ENCODE results near the gene ADSL.
A peak's percentile ranks its signal among the peaks of the same experiment; 100 is the strongest.
"Not testable (repeated sequence)": the region's sequence is repeated elsewhere in the genome, so short reads cannot be mapped to it uniquely, and the experiment has no call there.

Gene ADSL

DNA sequence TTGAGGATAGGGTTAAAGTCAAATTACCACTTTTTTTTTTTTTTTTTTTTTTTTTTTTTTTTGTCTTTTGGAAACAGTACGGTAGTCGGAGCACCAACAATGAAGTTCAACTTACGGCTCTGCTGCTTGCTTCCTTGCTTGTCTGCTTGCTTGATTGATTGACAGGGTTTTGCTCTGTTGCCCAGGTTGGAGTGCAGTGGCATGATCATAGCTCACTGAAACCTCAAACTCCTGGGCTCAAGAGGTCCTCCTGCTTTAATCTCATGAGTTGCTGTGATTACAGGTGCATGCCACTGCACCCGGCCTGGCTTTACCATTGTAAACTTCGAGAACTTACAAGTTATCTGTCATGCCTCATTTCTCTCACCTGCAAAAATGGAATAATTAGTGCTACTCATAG, 29.8 kb downstream of the ADSL start:
- no peak for DNase-seq

DNA sequence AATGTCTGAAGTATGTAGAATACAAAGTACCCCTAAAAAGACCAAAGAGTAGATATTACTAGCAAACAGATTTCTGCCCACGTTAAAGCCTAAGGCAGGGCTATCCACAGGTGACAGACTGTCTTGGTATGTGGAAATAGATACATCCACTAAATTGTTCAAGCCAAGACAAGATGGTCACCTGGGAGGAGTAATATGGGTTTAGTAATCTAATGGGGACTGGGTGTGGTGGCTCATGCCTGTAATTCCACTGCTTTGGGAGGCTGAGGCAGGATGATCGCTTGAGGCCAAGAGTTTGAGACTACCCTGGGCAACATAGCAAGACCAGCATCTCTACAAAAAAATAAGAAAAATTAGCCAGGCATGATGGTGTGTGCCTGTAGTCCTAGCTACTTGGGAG, 31.6 kb downstream of the ADSL start:
- DNase-seq = no peak

DNA sequence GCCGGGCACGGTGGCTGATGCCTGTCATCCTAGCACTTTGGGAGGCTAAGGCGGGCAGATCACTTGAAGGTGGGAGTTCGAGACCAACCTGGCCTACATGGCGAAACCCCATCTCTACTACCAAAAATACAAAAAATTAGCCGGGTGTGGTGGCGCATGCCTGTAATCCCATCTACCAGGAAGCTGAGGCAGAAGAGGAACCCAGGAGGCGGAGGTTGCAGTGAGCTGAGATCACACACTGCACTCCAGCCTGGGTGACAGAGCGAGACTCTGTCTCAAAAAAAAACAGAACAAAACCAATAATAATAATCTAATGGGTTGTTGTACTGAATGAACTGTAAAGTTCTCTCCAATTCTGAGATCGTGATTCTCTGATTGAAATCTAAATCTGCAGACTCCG, 32.1 kb downstream of the ADSL start:
- not testable (repeated sequence) for DNase-seq

DNA sequence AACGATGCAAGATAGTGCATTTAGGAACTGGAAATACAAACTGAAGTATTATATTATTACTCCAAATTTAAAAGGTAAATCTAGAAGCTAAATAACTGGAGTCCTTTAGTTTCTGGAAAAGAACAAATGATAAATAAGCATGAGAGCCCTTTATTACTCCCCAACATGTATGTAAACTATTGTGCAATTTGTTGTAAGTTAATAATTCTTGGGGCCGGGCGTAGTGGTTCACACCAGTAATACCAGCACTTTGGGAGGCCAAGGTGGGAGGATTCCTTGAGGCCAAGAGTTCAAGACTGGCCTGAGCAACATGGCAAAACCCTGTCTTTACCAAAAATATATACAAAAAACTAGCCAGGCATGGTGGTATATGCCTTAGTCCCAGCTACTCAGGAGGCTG, 35.2 kb downstream of the ADSL start:
- DNase-seq = no peak

DNA sequence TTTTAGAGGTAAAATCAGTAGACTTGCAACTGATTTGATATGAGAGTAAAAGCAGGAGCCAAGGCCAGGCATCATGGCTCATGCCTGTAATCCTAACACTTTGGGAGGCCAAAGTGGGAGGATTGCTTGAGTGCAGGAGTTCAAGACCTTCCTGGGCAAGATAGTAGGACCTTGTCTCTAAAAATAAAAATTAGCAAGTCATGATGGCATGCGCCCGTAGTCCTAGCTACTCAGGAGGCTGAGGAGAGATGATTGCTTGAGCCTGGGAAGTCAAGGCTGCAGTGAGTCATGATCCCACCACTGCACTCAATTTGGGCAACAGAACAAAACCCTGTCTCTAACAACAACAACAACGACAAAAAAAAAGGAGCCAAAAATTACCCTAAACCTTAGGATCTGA, 37.6 kb downstream of the ADSL start:
- DNase-seq = no peak

DNA sequence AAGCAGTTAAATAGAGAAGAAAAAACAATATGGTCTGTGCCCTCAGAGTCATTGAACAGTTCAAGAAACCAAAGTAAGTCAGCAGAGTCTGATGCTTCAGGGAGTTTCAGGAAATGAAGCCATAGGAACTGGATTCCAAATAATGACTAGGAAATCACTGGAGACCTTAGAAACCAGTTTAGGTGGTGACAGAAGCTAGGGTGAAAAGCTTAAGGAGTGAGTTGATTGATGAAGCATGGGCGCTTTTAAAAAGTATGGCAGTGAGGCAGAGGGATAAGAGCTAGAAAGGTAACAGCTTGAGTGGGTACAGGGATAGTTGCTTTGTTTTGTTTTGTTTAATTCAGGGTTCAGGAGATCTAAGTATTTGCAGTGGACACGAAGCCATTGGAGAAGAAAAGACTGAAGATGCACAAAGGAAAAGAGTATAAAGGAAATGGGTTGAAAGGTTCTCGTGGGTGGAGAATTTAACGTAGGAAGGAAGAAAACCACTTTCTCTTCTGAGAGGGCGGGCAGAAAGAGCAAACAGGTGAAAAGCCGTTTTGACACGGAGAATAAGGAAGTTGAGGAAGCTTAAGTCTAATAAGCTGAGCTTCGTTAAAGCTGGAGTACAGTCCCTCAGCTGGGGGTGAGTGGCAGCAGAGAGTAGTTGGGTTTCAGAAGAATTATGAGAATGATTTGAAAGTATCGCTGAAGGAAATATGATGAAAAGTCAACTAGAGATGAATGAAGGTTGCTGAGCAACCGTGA, 38.9 kb downstream of the ADSL start:
- no peak for DNase-seq

DNA sequence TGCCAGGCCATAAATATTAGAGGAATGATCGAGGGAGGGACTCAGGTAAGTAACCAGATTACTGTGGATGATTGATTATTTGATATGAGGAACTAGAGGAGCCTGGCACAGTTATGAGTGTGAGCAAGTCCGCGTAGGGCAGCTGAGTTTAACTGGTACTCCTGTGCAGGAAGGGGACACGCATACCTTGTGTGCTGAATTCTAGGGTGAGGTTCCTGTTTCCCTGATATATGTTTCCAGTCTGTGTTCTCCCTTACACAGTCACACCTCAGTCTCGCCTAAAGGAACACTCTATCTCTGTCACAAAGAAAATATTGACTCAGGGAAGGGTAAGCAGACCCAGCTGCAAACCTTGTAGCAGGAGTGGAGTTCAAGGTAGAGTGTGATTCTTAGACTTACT, 41.4 kb downstream of the ADSL start:
- DNase-seq = no peak

DNA sequence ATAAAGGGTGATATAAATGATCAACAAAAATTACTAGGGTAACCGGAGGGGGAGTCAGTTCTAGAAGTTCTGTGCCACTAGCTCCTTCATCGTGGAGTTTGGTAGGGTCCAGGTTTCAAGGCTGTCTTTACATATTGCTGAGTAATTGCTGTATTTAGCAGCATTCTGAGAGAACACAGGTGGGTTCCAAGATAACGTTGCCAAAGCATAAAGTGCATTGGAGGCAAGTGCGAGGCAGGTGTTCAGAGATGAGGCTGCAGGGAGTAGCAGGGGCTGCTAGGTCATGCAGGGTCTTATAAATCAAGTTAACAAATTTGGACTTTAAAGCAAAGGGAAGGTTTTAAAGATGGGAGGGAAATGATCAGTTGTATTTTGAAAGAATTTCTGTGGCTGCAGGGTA, 41.9 kb downstream of the ADSL start:
- DNase-seq = no peak

DNA sequence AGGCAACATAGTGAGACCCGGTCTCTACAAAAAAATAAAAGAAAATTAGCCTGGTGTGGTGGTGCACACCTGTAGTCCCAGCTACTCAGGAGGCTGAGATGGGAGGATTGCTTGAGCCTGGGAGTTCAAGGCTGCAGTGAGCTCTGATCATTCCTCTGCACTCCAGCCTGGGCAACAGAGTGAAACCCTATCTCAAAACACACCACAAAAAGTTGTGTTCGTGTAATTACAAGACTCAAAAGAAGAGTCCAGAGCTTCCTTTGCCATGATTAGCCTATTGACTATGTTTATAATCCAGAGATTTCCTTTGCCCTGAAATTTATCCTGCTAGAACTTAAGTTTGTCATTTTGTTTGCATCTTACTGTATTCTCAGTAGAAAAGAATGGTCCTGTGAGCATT, 45.1 kb downstream of the ADSL start:
- no peak for DNase-seq

DNA sequence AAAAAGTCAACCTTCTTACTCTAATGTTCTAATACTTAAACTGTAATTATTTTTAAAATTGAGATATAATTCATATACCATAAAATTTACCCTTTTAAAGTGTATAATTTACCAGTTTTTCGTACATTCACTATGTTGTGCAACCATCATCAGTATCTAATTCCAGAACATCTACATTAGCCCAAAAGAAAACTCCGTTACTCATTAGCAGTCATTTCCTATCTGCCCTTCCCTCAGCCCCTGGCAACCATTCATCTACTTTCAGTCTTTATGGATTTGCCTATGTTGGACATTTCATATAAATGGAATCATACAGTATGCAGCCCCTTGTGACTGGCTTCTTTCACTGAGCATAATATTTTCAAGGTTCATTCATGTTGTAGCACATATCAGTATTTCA, 46.3 kb downstream of the ADSL start:
- DNase-seq = no peak

DNA sequence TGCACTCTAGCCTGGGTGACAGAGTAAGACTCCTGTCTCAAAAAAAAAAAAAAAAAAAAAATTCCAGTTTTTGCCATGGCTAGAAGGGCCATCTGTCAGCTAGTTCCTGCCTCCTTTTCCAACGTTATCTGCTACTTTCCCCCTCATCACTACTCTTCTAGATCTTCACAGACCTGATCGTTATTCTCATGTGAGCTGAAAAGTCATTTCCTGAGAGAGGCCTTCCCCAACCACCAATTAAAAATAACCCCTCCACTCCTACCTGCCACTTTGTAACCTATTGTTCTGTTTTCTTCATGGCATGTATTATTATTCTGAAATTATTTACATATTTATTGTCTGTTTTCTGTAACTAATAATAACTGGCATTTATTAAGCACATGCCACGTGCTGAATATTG, 48.3 kb downstream of the ADSL start:
- DNase-seq = no peak

DNA sequence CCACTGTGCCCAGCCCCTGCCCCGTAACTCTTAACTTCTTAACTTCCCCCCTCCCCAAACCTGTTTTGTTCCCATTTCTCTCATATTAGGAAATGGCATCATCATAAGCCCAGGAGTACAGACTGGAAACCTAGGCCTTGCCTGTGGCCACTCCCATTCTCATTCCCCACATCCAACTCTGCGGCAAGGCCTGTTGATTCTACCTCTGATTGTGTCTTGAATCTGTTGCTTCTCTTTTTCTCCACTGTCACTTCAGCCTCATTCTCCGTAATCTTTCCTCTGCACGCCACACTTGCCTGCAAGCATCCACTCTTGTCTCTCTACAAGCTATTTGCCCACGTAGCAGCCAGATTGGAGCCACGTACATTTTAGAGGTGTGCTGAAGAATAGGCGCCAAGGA, 49.3 kb downstream of the ADSL start:
- no peak for DNase-seq

DNA sequence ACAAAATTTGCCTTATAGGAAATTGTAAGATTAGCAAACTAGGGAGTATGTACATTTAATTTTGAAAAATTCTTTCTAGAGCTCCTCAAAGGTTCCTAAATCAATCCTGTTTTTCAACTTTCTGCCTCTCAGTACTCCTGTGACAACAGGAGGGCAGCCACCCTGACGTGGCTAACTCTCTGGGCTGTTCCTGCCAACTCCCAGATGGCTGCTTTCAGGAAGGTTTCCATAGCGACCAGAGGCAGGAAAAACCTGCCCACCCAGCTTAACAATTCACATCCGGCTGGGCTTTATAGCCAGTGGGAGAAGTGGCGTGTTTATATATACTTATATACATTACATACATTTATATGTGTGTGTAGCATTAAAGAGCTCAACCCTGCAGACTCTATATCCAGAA, 50.6 kb downstream of the ADSL start:
- no peak for DNase-seq

DNA sequence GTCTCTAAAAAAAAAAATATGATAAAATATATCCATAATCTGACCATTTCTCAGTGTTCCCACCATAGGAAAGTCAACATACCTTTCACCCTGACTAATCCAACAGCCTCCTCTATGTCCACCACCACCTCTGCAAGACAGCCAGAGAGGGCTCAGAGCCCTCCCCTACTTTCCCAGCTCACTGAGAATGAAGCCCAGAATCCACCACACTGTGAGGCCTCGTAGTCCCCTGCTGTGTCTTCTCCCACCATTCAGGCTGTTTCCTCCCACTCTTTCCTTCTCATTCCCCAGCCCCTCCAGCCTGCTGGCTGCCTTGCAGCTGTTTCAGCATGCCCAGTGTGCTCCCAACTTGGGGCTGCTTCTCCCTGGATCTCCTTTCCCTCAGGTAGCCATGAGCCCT, 51.1 kb downstream of the ADSL start:
- no peak for DNase-seq

DNA sequence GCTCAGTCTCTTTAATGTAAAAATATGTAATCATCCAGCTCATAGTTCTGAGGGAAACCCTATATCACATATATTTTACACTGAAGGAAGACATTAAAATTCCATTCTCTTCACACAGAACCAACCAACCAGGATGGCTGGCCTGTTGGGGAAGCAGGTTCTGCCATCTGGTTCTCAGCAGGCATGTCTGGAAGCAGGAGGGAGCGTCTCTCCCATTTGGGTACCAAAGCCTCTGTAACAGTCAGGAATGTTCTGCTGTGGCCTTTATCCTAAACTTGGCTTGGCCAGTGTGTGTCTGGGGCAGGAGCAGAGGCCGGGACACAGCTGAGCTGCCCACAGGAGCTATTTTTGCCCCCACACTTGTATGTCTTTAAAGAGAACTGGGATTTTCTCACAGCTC, 53.3 kb downstream of the ADSL start:
- DNase-seq = no peak

DNA sequence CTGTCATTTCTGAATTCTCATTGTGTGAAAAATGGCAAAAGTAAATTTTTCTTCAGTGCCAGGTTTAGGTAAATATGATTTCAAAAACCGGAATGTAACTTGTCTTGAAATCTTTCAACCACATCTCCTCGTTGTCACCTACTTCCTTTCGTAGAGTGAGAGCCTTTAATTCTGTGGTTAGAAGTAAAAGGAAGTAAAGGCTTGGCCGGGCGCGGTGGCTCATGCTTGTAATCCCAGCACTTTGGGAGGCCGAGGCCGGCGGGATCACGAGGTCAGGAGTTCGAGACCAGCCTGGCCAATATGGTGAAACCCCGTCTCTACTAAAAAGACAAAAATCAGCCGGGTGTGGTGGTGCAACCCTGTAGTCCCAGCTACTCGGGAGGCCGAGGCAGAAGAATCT, 53.9 kb downstream of the ADSL start:
- DNase-seq = peak; percentile 48 to 57

DNA sequence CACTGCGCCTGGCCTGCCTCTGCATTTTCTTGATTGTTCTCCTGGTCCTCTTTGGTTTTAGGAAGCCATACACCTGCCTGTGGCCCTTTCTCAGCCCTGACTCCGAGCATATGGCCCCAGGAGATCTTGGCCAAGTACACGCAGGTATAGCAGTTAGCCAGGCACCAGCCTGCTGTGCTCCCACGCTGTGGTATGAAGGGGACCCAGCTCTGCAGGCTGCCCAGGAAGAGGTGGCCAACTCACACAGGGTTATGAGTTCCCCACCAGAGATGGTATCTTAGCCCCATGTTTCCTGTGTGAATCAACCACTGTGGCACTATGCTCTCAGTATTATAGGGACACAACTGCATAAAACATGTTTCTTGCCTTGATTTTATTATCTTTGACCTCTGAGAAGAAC, 55.2 kb downstream of the ADSL start:
- peak; percentile 56 to 64 for DNase-seq

DNA sequence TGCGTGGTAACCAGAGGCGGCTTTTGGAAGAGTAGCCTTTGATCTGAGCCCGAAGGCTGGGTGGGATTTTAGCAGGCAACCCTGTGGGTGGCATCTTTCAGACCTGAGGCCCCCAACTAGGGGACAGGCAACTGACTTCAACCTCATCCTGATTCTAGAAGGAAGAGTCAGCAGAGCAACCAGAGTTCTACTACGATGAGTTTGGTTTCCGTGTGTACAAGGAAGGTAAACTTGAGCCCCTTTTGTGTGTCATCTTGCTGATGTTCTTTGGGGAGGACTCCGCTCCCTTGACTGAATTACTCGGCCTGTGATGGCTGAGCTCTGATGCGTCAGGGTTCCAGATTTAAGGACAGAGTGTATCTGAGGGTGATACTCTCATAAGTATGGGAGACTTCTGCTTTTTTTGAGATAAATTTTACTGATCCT, 55.7 kb downstream of the ADSL start:
- DNase-seq = peak in 1 of 2 experiments; percentile 30

DNA sequence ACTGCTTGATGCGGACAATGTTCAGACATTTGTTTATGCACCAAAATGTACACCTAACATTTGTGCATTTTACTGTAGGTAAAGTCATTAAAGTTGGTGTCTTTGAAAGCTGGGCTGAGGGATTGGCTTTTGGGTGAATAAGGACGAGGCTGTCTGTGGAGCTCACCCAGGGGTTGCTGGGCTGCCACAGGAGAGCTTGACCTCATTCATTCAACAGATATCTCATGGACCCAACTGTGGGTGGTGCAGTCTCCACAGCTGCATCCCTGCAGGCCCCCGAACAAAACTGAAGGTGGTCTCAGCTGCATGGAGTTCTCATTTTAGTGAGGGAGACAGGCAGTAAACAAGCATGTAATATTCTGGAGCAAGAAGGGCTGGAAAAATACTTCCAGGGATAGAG, 56.8 kb downstream of the ADSL start:
- DNase-seq = no peak

DNA sequence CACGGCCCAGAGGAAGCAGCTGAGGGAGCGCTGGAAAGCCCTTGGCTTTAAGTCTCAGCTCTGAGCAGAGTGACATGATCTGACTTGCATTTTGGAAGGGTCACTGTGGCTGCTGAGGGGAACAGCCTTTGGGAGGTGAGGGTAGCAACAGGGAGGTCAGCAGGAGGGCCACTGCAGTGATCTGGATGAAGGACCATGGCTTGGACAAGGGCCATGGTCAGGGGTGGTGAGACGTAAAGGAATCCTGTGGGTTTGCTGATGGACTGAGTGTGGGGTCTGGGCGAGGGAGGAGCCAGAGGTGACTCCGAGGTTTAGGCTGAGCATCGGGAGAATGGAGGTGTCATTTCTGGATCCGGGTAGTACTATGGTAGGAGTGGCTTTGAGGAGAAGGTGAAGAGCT, 57.4 kb downstream of the ADSL start:
- DNase-seq = no peak

DNA sequence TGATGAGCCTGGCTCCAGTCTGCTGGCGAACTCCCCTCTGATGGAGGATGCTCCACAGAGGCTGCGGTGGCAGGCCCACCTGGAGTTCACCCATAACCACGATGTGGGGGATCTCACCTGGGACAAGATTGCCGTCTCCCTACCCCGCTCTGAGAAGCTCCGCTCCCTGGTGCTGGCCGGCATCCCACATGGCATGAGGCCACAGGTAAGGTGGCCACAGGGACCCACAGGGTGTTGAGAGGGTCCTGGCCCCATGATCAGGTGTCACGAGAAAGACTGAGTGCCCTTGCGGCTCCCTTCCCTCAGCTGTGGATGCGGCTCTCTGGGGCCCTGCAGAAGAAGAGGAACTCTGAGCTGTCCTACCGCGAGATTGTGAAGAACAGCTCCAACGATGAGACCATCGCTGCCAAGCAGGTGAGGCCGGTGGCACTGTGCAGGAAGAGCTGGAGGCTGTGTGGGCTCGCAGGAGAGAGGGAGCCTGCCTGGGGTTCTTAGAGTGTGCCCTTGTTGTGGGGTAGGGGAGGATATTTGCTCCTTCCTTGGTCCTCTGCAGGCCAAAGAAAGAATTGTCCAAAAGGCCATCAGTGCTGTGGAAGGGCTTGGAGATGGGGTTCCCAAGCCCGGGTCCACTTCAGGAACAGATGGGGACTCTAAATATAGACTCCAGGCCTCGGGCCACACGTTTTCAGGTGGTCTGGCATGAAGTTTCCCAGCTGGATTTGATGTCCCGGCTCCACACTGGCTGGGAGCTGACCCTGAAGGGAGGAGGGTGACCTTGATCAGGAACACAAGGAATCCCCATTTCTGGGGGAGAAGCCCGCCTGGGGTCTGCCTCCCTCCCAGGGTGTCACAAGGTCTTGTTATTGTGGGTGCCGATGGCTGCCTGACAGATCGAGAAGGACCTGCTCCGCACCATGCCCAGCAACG, 58.2 kb downstream of the ADSL start:
- no peak for DNase-seq

DNA sequence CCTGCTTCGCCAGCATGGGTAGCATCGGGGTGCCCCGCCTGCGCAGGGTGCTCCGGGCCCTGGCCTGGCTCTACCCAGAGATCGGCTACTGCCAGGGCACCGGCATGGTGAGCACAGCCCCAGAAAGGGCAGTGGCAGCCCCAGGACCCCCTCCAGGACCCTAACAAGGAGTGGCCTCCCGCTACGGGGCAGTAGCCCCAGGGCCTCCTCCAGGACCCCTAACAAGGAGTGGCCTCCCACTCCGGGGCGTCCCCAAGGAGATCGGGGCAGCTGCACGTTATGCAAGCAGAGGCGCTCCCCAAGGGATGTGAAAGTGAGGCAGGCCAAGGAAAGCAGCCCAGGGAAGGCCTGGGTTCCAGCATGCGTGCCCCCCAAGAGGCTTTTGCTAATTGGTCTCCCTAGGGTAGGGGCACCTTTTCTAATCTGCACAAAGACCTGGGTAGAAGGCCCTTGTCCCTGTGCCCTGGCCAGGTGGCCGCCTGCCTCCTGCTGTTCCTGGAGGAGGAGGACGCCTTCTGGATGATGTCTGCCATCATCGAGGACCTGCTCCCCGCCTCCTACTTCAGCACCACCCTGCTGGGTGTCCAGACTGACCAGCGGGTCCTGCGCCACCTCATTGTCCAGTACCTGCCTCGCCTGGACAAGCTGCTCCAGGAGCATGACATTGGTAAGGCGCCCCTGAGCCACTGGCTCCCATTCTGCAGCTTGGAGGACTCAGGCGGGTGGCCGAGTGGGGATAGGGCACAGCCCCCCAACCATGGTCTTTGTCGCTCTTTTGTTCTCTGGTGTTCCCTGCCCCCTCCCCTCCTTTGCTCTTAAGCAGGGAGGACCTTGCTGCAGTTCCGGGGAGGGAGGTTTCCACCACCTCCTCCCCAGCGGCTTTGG, 59.1 kb downstream of the ADSL start:
- DNase-seq = no peak
